ENCODE results near the gene SPTBN1. TPM values are rescaled to one million over a fixed set of nuclear protein-coding genes. Genes with fewer than 3 reads are reported as not detected.

The SPTBN1 gene
- total RNA-seq, 1 experiment from 2014 or later: 171 TPM

- no peaks in the 10 kb centered on the region for H3K9me3 Mint-ChIP-seq (ENCODE audit: unreplicated experiment)
- BruUV-seq (replicated peaks): no TSS peak
- POLR2A ChIA-PET: no interaction called here
- TF ChIP-seq CTCF (IDR thresholded peaks at IDR 0.05; ENCODE audit: unreplicated experiment): no peak
- no peak for DNase-seq (ENCODE audit: unreplicated experiment)
- H3K27me3 Mint-ChIP-seq (ENCODE audit: insufficient read depth, unreplicated experiment): no peaks in the 10 kb centered on the region
- H3K27ac Mint-ChIP-seq (ENCODE audit: low read depth, unreplicated experiment): no peak overlapping the region
- H3K36me3 Mint-ChIP-seq (ENCODE audit: insufficient read depth, unreplicated experiment): no peaks in the 10 kb centered on the region
- no peaks in the 10 kb centered on the region for H3K4me1 Mint-ChIP-seq (ENCODE audit: insufficient read depth, unreplicated experiment)
- CTCF ChIA-PET: no interaction called here
- intact Hi-C loops (cut with micrococcal nuclease): no loop called here
- H3K4me3 Mint-ChIP-seq (ENCODE audit: unreplicated experiment): no peak overlapping the region
Observed at GRCh38 chr2:54477896-54478295, 21.8 kb downstream of the SPTBN1 start.

GRCh38 chr2:54478899-54479298 is 22.8 kb downstream of the SPTBN1 start:
- H3K9me3 Mint-ChIP-seq (ENCODE audit: unreplicated experiment): no peaks in the 10 kb centered on the region
- H3K36me3 Mint-ChIP-seq (ENCODE audit: insufficient read depth, unreplicated experiment): no peaks in the 10 kb centered on the region
- no peak overlapping the region for H3K4me3 Mint-ChIP-seq (ENCODE audit: unreplicated experiment)
- no peak overlapping the region for H3K27ac Mint-ChIP-seq (ENCODE audit: low read depth, unreplicated experiment)
- CTCF ChIA-PET: interaction anchor here (0.7 kb wide), 1 partner anchor 19 kb away, joined by 5 read pairs; no protein-coding TSS in a partner anchor
- BruUV-seq (replicated peaks): no TSS peak
- H3K27me3 Mint-ChIP-seq (ENCODE audit: insufficient read depth, unreplicated experiment): no peaks in the 10 kb centered on the region
- DNase-seq (ENCODE audit: unreplicated experiment): no peak
- intact Hi-C loops (cut with micrococcal nuclease): no loop called here
- H3K4me1 Mint-ChIP-seq (ENCODE audit: insufficient read depth, unreplicated experiment): peaks cover 6% of the 10 kb centered on the region
- POLR2A ChIA-PET: interaction anchor here (0.5 kb wide), 1 partner anchor 102 kb away, joined by 3 read pairs; no protein-coding TSS in a partner anchor
- no peak for TF ChIP-seq CTCF (IDR thresholded peaks at IDR 0.05; ENCODE audit: unreplicated experiment)

GRCh38 chr2:54479424-54479823 is 23.3 kb downstream of the SPTBN1 start:
- H3K36me3 Mint-ChIP-seq (ENCODE audit: insufficient read depth, unreplicated experiment): no peaks in the 10 kb centered on the region
- no peaks in the 10 kb centered on the region for H3K9me3 Mint-ChIP-seq (ENCODE audit: unreplicated experiment)
- no peaks in the 10 kb centered on the region for H3K27me3 Mint-ChIP-seq (ENCODE audit: insufficient read depth, unreplicated experiment)
- POLR2A ChIA-PET: interaction anchor here (0.5 kb wide), 1 partner anchor 103 kb away, joined by 3 read pairs; no protein-coding TSS in a partner anchor
- DNase-seq (ENCODE audit: unreplicated experiment): peak; percentile 88
- BruUV-seq (replicated peaks): no TSS peak
- H3K27ac Mint-ChIP-seq (ENCODE audit: low read depth, unreplicated experiment): no peak overlapping the region
- TF ChIP-seq CTCF (IDR thresholded peaks at IDR 0.05; ENCODE audit: unreplicated experiment): no peak
- CTCF ChIA-PET: interaction anchor here (0.7 kb wide), 1 partner anchor 18 kb away, joined by 5 read pairs; no protein-coding TSS in a partner anchor
- intact Hi-C loops (cut with micrococcal nuclease): no loop called here
- H3K4me1 Mint-ChIP-seq (ENCODE audit: insufficient read depth, unreplicated experiment): peaks cover 8% of the 10 kb centered on the region
- no peak overlapping the region for H3K4me3 Mint-ChIP-seq (ENCODE audit: unreplicated experiment)

- BruUV-seq (replicated peaks): no TSS peak
Observed at GRCh38 chr2:54480025-54480424, 23.9 kb downstream of the SPTBN1 start.

More at GRCh38 chr2:54480025-54480424, 23.9 kb downstream of the SPTBN1 start:
- Mint-ChIP-seq H3K27me3 (ENCODE audit: insufficient read depth, unreplicated experiment) (no peaks in the 10 kb centered on the region), H3K4me1 (ENCODE audit: insufficient read depth, unreplicated experiment) (peaks cover 8% of the 10 kb centered on the region), H3K36me3 (ENCODE audit: insufficient read depth, unreplicated experiment) (no peaks in the 10 kb centered on the region), H3K4me3 (ENCODE audit: unreplicated experiment) (no peak overlapping the region), H3K27ac (ENCODE audit: low read depth, unreplicated experiment) (no peak overlapping the region), H3K9me3 (ENCODE audit: unreplicated experiment) (no peaks in the 10 kb centered on the region)
- POLR2A ChIA-PET: interaction anchor here (0.8 kb wide), 1 partner anchor 21 kb away, joined by 4 read pairs; no protein-coding TSS in a partner anchor
- CTCF ChIA-PET: interaction anchor here (0.6 to 1.4 kb wide), 2 partner anchors 9 kb away, joined by 4 to 5 read pairs; no protein-coding TSS in a partner anchor
- no peak for DNase-seq (ENCODE audit: unreplicated experiment)
- intact Hi-C loops (cut with micrococcal nuclease): no loop called here
- no peak for TF ChIP-seq CTCF (IDR thresholded peaks at IDR 0.05; ENCODE audit: unreplicated experiment)
